Fibroblast of lung (primary cell): ENCODE measurements around the gene PAK3. TPM values are rescaled to one million over a fixed set of nuclear protein-coding genes. Genes with fewer than 3 reads are reported as not detected.

Experiments
- DNase-seq, 2 donors: peaks; one replicate each; pipeline versions ENCODE4 v3.0.0 to v3.0.0-alpha.2; 2010; ENCODE audit warnings: low read depth in 2 of 2
- H2AFZ ChIP-seq: 2 replicates; pipeline ENCODE4 v1.5.1; 2012; ENCODE audit warnings: low read length, control low read depth, inconsistent platforms
- H3K27ac ChIP-seq: 2 replicates; pipeline ENCODE4 v1.5.1; 2011; ENCODE audit warnings: low read length, control low read depth; ENCODE audit not compliant: insufficient read depth
- H3K27me3 ChIP-seq: 2 replicates; pipeline ENCODE4 v1.5.1; 2011; ENCODE audit warnings: mild to moderate bottlenecking, low read length; ENCODE audit not compliant: control insufficient read depth, insufficient read depth
- H3K36me3 ChIP-seq: 2 replicates; pipeline ENCODE4 v1.5.1; 2011; ENCODE audit warnings: low read length; ENCODE audit not compliant: control insufficient read depth, insufficient read depth
- H3K4me1 ChIP-seq: 2 replicates; pipeline ENCODE4 v1.5.1; 2011; ENCODE audit warnings: low read length; ENCODE audit not compliant: control insufficient read depth, insufficient read depth; ENCODE audit errors: extremely low read depth
- H3K4me2 ChIP-seq: 2 replicates; pipeline ENCODE4 v1.5.1; 2011; ENCODE audit warnings: low read length, control low read depth; ENCODE audit not compliant: insufficient read depth; ENCODE audit errors: extremely low read depth
- H3K4me3 ChIP-seq, 4 experiments: fragments of 200-600 bp in 1 of 4; sonication (generic) in 1 of 4; replicated peaks in 1 of 4; 2 replicates each; pipeline ENCODE4 v1.5.1; 2011 to 2016; ENCODE audit warnings: low read length in 4 of 4, low read depth in 3 of 4, mild to moderate bottlenecking in 3 of 4, control low read depth in 2 of 4, inconsistent platforms in 1 of 4, mixed read lengths in 1 of 4; ENCODE audit not compliant: insufficient read depth in 1 of 4; ENCODE audit errors: control extremely low read depth in 1 of 4
- H3K79me2 ChIP-seq: 2 replicates; pipeline ENCODE4 v1.5.1; 2012; ENCODE audit warnings: mild to moderate bottlenecking, low read length, inconsistent platforms; ENCODE audit not compliant: control insufficient read depth, insufficient read depth
- H3K9ac ChIP-seq: 2 replicates; pipeline ENCODE4 v1.5.1; 2011; ENCODE audit warnings: mild to moderate bottlenecking, low read length, control low read depth; ENCODE audit not compliant: insufficient read depth
- H3K9me3 ChIP-seq: 2 replicates; pipeline ENCODE4 v1.5.1; 2012; ENCODE audit warnings: low read depth, low read length; ENCODE audit not compliant: control insufficient read depth, insufficient read depth
- H4K20me1 ChIP-seq: 2 replicates; pipeline ENCODE4 v1.5.1; 2011; ENCODE audit warnings: low read length; ENCODE audit not compliant: control insufficient read depth, insufficient read depth; ENCODE audit errors: extremely low read depth
- CTCF ChIP-seq, 2 donors: IDR thresholded peaks in 1 of 2; conservative IDR thresholded peaks in 1 of 2; 1 replicate in 1 of 2; 2 replicates in 1 of 2; pipeline ENCODE4 v1.5.1; 2011 to 2012; ENCODE audit warnings: low read length in 2 of 2, control low read depth in 1 of 2, inconsistent platforms in 1 of 2, low read depth in 1 of 2, mild to moderate bottlenecking in 1 of 2
- EZH2 ChIP-seq: IDR thresholded peaks from 2 replicates; pipeline ENCODE4 v1.5.1; 2012; ENCODE audit warnings: low read length, control low read depth, mild to moderate bottlenecking; ENCODE audit errors: missing control alignments
- polyA plus RNA-seq, 2 donors: library from polyadenylated mRNA; depleted of rRNA in 1 of 2; stranded (reverse) in 1 of 2; unstranded in 1 of 2; fragments of >200 nt; gene quantifications; 2 replicates each; pipeline ENCODE4 v1.2.1, GENCODE V29; 2011 to 2012; ENCODE audit warnings: missing spikeins in 1 of 2
- total RNA-seq: library from RNA; depleted of rRNA; stranded (reverse); fragments of >200 nt; gene quantifications from 2 replicates; pipeline ENCODE4 v1.2.1, GENCODE V29; 2014

The PAK3 gene
- total and polyA plus RNA-seq, 2 donors (not counting 1 experiment from before 2014, with no cell fraction given) = 0.19 to 2.0 TPM

- Histone ChIP-seq H3K27me3 (no peaks in the 10 kb centered on the region), H3K4me2 (no peak overlapping the region), H3K9ac (no peak overlapping the region), H3K27ac (no peak overlapping the region), H3K9me3 (no peaks in the 10 kb centered on the region), H2AFZ (no peak overlapping the region), H3K4me3 (no peak overlapping the region), H3K4me1 (no peaks in the 10 kb centered on the region), H3K36me3 (no peaks in the 10 kb centered on the region), H4K20me1 (no peaks in the 10 kb centered on the region), H3K79me2 (no peaks in the 10 kb centered on the region)
- TF ChIP-seq EZH2 = no peak
- TF ChIP-seq CTCF (conservative IDR thresholded peaks at IDR 0.05 in 1 of 2, IDR thresholded peaks at IDR 0.05 in 1 of 2; ENCODE audit: low read depth in 1 of 2, low read length in 2 of 2) = no peak
- no peak for DNase-seq
These were observed 20.7 kb downstream of the PAK3 start for GRCh38 chrX:111116666-111117065.

- Histone ChIP-seq H3K4me3 (no peak overlapping the region), H3K27me3 (no peaks in the 10 kb centered on the region), H3K4me2 (no peak overlapping the region), H4K20me1 (no peaks in the 10 kb centered on the region), H3K27ac (no peak overlapping the region), H3K9me3 (no peaks in the 10 kb centered on the region), H3K36me3 (no peaks in the 10 kb centered on the region), H3K79me2 (no peaks in the 10 kb centered on the region), H3K9ac (no peak overlapping the region), H3K4me1 (no peaks in the 10 kb centered on the region), H2AFZ (no peak overlapping the region)
- no peak for TF ChIP-seq EZH2
- TF ChIP-seq CTCF (conservative IDR thresholded peaks at IDR 0.05 in 1 of 2, IDR thresholded peaks at IDR 0.05 in 1 of 2; ENCODE audit: low read depth in 1 of 2, low read length in 2 of 2) = no peak
- DNase-seq = no peak
These were observed 23.4 kb downstream of the PAK3 start for GRCh38 chrX:111119341-111119740.

GRCh38 chrX:111123125-111123524 lies 27.1 kb downstream of the PAK3 start:
- Histone ChIP-seq H3K27me3 (no peaks in the 10 kb centered on the region), H3K9ac (no peak overlapping the region), H3K4me2 (no peak overlapping the region), H3K4me1 (no peaks in the 10 kb centered on the region), H3K79me2 (no peaks in the 10 kb centered on the region), H2AFZ (no peak overlapping the region), H3K4me3 (no peak overlapping the region), H3K36me3 (no peaks in the 10 kb centered on the region), H4K20me1 (no peaks in the 10 kb centered on the region), H3K9me3 (no peaks in the 10 kb centered on the region), H3K27ac (no peak overlapping the region)
- TF ChIP-seq EZH2 (no peak), CTCF (conservative IDR thresholded peaks at IDR 0.05 in 1 of 2, IDR thresholded peaks at IDR 0.05 in 1 of 2; ENCODE audit: low read depth in 1 of 2, low read length in 2 of 2) (no peak)
- DNase-seq = no peak
